Stimulated activated CD4-positive, alpha-beta T cell treated with anti-CD3 and anti-CD28 coated beads, Interleukin-4, amount 100 ng/mL, for 48 hours (primary cell): ENCODE results near the gene KCNAB2.

Experiments used
- DNase-seq, 2 donors: peaks; one replicate each; pipeline ENCODE4 v3.0.0-alpha.2; 2020; ENCODE audit warnings: low read depth in 2 of 2

The KCNAB2 gene

DNA sequence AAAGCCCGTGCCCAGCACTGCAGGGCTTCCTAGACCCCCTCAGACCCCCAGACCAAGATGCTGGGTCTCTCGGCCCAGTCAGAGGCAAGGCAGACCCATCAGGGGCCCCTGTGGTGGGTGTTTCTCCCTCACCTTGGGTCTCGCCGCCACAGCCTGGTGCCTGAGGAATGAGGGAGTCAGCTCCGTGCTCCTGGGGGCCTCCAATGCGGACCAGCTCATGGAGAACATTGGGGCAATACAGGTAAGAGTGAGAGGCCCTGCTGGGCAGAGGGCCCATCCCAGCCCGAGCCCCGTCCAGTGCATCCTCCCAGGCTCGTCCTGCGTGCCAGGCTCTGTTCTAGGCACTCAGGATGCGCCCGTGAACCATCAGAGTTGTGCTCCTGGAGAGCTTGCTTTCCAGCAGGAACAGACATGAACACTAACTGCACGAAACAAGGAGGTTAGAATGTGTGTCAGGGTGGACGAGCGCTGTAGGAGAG, 51.5 kb downstream of the KCNAB2 start:
- DNase-seq, result no peak

DNA sequence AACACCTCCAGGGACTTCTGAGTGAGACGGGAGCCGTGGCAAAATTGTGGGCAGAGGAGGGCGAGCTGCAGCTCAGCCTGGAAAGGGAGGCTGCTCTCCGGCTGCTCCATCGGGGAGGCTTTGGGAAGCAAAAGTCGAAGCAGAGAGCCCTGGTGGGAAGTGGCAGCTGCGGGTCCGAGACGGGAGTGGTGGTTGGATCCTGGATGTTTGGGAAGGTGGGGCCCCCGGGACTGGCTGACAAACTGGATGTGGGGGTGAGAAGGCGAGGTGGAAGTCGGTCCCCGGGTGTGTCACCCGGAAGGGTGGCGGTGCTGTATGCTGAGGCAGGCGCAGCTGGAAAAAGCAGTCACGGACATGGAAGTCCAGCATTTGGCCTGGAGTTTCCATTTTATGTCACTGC, 52.1 kb downstream of the KCNAB2 start:
- no peak for DNase-seq

DNA sequence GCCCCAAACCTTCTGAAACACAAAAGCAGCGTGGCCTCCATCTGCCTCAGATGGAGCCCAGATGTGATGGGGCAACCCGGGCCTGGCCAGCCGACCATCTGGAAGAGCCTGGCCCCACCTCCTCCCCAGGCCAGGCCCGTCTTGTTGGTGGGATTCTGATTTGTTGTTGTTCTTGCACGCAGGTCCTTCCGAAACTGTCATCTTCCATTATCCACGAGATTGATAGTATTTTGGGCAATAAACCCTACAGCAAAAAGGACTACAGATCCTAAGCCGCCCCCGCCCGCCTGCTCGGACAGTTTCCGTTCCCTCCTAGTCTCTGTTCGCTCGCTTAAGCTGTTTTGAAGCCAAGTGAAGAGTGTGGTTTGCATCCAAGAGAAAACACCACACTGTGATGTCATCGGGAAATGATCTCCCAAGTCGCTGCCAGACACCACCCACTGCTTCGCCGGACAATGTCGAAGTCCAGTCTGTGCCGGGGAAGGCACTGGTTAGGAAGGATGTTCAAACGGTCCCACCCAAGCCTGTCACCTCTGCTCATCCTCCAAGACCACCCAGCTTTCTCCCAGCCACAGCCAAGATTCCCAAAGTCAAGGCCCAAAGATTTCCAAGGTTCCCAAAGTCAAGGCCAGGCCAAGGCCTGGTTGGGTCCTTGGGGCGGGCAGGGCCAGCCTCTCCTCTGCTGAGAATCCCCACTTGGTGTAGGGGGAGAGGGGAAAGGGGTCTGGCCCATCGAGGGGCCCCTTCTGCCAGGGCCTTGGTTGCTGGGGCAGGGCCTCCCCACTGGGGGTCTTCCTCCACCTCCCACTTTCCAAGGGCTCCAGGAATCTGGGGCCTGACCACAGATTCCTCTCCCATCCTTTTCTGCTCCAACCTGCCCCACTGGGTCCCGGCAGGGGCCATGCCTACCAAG, 52.9 kb downstream of the KCNAB2 start:
- DNase-seq, result no peak

DNA sequence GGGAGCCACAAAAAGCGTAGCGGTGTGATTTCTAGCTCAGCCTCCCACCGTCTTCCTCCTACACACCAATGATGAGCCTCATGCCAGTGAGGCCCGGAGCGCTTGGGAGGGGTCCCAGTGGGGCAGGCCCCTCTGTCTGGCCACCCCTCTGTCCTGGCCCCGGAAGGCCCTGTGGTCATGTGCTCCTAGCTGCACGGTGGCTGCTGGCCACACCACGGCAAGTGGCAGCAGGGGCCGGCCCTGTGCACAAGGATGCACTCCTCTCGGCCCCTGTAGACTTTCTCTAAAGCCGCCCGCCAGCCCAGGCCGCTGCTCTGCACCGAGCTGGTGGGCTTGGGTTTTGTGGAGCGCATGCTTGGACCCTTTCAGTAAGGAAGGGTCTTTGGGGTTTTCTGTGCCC, 53.6 kb downstream of the KCNAB2 start:
- no peak for DNase-seq

DNA sequence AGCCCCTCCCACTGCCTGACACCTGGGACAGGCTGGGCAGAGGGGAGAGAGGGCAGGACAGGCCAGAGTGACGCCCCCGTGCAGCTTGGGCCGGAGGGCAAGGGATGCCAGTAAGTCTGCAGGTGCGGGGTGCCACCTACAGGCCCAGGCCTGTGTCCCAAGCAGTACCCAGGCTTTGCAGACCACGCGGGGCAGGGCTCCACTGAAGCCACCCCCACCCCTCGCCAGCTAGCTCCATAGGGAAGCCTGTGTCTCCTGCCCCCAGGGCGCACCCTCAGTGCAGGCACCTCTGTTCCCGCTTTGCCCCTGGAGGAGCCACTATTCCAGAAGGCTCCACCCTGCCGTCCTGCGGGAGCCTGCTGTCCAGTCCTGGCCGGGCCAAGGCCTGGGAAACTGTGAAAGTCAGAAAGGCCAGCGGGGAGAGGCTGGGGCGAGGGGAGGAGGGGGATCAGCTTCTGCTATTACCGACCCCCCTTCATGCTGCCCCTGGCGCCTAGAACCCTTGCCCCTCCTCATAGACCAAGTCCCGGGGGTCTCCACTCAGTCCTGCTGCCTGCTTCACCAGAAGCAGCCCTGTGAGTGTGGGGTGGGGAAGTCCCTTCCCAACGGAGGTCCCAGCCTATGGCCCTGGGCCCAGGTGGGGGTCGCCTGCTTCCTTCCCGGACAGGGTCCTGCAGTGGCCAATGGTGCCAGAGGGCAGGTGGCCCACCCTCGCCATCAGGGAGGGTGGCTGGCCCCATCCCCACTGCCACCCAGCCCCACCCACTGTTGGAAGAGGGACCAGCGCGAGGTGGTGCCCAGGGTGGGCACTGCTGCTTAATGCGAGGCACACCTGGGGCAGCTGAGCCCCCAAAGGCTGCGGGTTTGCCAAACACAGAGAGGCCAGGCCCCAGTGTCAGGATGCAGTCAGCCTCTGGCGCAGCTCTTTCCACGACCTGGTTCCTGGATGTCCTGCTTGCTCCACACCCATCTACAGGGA, 54.4 kb downstream of the KCNAB2 start:
- no peak for DNase-seq

DNA sequence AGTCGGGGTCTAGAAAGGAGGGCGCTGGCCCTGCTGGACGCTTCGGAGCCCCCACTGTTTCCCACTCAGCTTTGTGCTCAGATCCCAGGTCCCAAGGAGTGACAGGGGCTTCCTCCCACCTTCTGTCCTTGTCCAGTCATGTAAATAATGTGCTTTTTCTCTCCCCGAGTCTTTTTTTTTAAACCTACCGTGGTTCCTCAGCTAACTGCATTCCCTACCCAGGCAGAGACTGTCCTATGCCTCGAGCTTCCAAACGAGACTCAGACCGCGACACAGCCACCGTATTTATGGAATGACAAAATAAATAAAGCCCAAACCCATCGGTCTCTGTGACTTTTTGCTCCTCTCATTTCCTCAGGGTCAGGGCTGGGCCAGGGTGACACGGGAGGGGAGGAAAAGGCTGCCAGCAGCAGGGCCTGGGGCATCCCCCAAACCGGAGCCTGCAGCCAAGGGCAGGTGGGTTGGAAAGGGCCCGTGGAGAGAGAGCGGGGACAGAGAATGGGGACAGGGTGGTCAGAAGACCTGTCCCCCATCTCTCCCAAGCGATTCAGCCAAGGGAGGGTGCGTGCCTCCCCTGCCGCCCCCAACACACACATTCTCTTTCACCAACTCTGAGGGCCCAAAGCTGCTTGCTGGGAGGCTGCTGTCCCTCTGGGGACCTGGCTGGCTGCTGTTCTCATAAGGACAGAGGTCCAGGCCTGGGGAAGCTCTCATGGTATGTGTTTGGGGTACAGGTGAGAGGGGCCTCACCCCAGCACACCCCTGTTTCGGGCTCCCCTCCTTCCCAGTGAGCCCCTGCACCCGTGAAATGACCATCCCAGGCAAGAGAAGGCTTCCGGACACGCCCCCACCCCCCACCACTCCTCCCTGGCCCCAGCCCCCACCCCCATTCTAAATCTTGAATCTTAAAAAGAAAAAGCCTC, 55.4 kb downstream of the KCNAB2 start:
- no peak for DNase-seq

DNA sequence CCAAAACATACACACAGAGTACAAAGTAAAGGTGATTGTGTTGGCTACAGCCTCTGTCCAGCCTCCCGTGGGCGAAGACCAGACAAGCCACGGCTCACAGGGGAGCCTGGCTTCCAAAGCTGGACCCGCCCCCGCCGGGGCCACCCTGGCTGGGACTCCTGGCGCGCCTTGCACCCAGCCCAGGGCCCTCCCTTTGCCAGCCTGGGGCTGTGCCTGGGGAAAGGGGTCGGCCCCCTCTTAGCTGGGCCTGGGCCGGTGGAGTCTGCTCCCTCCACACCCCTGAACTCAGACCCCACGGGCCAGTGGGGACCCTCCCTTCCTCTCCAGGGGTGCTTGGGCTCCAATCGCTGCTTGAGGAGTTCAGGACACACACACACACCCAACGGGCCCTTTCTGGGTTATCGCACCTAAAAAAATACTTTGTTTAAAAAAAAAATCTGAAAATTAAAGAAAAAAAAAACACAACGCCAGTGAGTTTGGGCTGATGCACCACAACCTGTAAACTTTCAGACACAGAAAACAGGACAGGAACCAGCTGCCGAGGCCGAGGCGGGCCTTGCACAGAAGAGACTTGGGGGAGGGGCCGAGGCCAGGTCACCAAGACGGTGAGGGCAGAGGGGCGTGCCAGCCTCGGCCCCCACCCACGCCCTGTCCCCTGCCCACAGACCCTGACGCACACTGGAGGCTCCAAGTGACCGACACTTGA, 56.3 kb downstream of the KCNAB2 start:
- DNase-seq, result no peak

DNA sequence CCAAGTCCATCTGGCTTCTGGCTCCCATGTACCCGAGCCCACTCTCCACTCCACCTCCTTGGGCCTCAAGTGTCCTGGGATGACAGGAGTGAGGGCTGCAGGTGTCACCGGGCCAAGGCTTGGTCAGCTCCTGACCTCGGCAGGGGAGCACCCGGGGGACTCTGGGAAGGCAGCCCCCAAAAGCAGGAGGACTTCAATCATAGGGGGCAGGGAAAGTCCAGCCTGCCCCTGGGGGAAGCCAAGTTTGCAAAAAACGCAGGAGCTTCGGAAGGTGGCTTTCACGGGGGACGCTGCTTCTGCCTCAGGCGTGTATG, 56.8 kb downstream of the KCNAB2 start:
- DNase-seq, result no peak

DNA sequence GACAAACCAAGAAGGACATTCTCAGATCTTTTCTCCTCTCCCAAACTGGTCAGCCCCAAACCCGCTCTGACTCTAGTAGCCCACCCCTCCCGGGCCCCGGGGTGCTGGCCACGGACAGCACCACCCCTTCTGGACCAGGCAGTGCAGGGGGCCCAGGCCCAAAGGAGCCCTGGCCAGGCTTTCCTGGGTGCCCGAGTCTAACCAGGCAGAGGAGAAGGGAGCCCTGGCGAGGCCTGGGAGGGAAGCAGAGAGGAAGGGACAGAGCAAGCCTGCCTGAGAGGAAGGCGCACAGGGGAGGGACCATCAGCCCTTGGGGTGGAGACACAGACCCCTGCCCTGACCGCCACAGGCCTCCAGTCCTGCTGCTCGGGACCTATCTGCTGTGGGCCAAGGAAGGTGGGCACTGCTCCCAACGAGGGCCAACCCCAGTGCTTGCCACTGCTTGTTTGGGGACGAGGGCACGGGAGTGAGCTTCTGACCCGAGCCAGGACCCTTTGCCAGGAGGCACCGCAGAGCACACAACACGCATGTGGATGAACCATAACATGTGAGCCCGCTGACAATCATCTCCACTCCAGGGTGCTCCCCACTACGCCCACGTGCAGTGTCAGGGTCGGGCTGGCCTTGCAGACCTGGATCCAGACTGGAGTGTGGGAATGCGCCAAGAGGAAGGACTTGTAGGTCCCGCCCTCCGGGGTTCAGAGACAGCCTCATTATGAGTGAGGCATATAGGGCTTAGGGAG, 57.6 kb downstream of the KCNAB2 start:
- no peak for DNase-seq

DNA sequence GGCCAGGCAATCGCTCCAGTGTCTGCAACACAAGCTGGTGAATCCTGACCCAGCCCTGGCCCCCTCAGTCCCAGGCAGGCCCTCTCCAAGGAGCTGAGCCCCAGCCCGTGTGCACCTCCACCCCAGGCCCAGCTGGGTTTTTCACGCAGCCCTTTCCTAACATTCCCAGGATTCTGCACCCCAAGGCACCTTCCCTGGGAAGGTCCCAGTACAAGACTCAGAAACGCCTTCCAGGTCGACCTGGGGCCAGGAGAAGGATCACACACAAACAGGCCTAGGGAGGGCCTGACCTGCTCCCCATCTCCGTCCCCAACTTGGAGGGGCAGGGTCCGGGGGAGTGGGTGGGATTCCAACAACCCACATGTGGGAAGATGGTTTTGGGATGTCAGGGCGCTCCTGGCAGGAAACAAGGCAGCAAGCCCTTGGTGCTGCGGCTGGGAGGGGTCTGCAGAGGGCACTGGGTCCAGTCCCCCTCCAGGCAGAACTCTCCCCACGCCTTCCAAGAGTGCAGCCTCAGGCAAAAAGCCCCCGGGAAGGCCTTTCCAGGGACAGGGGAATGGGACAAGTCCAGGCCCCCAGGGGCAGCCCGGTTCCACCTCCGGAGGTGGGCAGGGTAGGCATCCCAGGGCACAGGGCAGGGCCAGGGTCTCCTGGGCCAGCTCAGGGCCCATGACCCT, 58.3 kb downstream of the KCNAB2 start:
- DNase-seq, result no peak

DNA sequence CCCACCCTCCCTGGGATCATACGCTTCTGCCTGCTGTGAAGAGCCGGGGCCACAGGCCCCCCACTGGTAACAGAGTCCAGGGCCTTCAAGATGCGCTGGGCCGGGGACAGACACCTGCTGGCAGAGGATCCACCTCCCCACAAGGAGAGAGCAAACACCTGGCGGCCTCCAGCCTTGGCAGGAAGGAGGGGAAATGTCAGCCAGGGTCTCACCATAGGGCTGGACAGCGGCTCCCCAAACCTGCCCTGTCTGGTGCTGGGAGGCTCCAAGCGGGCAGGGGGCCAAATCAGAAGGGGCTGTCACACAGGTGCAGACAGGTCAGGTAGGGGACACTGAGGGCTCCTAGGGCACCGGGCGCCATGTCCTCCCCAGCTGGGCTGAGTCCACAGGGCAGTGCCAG, 58.9 kb downstream of the KCNAB2 start:
- DNase-seq, result no peak

DNA sequence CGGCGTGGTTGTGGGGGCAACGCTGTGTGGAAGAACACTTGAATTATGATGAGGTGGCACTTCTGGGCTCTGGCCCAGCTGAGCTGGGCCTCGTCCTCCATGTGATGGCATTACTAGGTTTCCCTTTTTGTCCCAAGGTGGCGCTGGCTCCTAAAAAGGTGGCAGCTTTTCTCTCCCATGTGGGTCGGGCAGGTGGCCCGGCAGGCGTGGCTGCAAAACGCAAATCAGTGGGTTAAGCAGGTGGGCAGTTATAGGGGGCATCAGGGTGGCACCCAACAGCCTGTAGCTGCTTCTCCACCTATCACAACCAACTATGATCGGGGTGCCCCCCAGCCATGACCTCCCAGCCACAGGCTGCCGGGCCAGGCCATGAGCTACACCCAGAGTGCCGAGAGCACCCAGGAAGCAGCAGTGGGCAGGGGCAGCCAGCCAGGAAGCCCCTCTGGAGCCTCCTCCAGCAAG, 59.6 kb downstream of the KCNAB2 start:
- DNase-seq, result no peak

DNA sequence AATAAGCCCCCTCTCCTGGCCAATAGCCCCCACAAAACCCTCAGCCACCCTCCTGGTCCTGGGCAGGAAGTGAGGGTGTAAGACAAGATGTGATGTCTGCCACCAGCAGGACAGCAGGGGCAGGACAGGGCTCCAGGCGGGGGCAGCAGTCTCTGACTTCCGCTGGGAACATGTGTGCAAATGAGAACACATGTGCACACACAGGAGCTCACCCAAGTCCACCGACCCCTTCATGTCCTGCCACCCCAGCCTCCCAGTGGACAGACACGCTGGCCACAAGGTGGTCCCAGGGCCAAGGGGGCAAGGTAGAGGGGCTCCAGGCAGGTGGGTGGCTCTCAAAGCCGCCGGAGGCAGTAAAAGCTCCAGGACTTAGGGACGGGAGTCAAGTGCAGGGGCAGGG, 60.1 kb downstream of the KCNAB2 start:
- DNase-seq, result no peak

DNA sequence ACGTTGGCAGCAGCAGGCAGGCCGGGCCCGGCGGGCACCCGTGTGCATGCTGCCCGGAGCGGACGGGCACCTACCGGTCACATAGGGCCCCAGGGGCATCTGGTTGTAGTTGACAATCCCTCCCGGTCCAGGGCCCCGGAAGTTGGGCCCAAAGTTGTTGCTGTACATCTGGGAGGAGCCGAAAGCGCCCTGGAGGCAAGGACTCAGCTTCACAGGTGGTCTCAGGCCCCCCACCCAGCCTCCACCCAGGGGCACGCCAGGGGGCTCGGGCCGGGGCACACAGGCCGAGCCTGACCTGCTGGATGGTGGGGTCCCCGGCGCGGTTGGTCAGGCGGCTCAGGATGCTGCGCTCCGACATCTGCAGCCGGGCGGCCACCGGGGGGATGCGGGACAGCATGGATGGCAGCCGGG, 60.6 kb downstream of the KCNAB2 start:
- DNase-seq, result no peak

DNA sequence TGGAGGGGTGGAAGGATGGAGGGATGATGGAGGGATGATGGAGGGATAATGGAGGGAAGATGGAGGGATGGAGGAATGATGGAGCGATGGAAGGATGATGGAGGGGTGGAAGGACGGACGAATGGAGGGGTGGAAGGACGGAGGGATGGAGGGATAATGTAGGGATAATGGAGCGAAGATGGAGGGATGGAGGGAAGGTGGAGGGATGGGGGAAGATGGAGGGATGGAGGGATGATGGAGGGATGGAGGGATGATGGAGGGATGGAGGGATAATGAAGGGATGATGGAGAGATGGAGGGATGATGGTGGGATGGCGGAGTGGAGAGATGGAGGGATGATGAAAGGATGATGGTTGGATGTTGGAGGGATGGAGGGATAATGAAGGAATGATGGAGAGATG, 61.3 kb downstream of the KCNAB2 start:
- no peak for DNase-seq

DNA sequence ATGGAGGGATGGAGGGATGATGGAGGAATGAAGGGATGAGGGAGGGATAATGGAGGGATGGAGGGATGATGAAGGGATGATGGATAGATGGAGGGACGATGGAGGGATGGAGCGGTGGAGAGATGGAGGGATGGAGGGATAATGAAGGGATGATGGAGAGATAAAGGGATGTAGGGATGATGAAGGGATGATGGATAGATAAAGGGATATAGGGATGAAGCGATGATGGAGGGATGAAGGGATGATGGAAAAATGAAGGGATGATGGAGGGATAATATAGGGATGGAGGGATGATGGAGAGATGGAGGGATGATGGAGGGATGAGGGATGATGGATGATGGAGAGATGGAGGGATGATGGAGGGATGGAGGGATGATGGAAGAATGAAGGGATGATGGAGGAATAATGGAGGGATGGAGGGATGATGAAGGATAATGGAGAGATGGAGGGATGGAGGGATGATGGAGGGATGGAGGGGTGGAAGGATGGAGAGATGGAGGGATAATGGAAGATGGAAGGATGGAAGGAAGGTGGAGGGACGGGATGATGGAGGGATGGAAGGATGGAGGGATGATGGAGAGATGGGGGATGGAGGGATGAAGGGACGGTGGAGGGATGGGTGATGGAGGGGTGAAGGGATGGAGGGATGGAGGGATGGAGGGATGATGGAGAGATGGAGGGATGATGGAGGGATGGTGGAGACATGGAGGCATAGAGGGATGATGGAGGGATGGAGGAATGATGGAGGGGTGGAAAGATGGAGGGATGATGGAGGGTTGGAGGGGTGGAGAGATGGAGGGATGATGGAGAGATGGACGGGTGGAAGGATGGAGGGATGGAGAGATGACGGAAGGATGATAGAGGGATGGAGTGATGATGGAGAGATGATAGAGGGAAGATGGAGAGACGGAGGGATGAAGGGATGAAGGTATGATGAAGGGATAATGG, 62.0 kb downstream of the KCNAB2 start:
- DNase-seq, result no peak

DNA sequence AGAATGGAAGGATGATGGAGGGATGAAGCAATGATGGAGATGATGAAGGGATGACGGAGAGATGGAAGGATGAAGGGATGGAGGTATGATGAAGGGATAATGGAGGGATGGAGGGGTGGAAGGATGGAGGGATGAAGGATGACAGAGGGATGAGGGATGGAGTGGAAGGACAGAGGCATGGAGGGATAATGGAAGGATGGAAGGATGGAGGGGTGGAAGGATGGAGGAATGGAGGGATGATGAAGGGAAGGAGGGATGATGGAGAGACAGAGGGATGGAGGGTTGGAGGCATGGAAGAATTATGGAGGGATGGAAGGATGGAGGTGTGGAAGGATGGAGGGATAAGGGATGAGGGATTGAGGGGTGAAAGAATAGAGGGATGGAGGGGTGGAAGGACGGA, 62.8 kb downstream of the KCNAB2 start:
- DNase-seq, result no peak

DNA sequence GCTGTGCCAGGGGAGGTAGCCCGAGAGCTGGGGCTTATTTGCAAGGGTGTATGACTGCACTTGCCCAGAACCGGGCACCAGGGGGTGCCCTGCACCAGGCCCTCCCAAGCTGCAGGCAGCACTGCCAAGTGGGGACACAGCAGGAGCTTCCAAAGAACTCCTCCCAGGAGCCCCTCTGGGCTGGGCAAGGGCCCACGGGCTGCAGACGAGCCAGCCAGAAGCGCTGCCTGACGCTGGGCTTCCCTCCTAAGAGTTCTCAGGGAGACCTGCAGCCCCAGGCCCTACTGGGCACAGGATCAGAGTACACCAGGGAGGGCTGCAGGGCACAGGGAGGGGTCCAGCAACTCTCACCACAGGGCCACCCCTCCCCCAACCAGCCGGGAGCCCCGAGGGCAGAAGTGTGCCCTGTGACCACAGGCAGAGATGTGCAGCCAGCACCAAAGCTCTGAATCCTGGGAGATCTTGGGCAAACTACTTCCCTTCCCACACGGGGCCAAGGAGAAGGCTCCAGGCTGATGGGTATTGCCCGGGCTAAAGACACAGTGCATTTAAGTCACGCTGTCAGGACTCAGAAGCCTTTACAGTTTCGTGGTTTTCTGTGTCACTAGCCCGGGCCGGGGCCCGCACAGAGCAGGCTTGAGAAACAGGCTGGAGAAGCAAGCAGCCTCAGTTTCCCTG, 63.4 kb downstream of the KCNAB2 start:
- peak; percentile 23 to 28 for DNase-seq
